H1 (cell line): ENCODE data around the gene CTF1.

ENCODE experiments used
- EZH2 ChIP-seq: fragments of 200-600 bp; sonication (generic); IDR thresholded peaks from 2 replicates; pipeline ENCODE4 v1.7.1; 2012; ENCODE audit warnings: low read depth, mild to moderate bottlenecking, moderate library complexity, low read length, inconsistent platforms; ENCODE audit not compliant: severe bottlenecking
- MAX ChIP-seq: IDR thresholded peaks from 2 replicates; pipeline ENCODE4 v1.6.1; 2012; ENCODE audit warnings: inconsistent platforms
- NANOG ChIP-seq: IDR thresholded peaks from 2 replicates; pipeline ENCODE4 v1.6.1; 2011; ENCODE audit warnings: low read length, low read depth, mild to moderate bottlenecking, inconsistent platforms; ENCODE audit not compliant: insufficient read depth, poor library complexity, severe bottlenecking
- RNF2 ChIP-seq: fragments of 200-900, 300-1000 bp; sonication (generic); IDR thresholded peaks from 2 replicates; pipeline ENCODE4 v1.7.1; 2016; ENCODE audit warnings: borderline replicate concordance, low read depth, mild to moderate bottlenecking, antibody characterized with exemption, low read length; ENCODE audit not compliant: poor library complexity, severe bottlenecking; ENCODE audit errors: missing control alignments

GRCh38 chr16:30899794-30900193 is 3.4 kb downstream of the CTF1 start:
- TF ChIP-seq MAX (no peak), NANOG (no peak), EZH2 (no peak), RNF2 (no peak)
